GM11168 (cell line): Measurements from ENCODE around the gene ROM1.
"Not testable (repeated sequence)": the region's sequence is repeated elsewhere in the genome, so short reads cannot be mapped to it uniquely, and the experiment has no call there.

ENCODE experiments used
- in situ Hi-C: fragments of 300-500 bp; cut with MboI; formaldehyde crosslinking; loops from one replicate; pipeline ENCODE4 v1.12.0; 2022; ENCODE audit warnings: low sequenced_read_pairs; ENCODE audit not compliant: unreplicated experiment

Gene ROM1

GRCh38 chr11:62647609-62648005 lies 34.5 kb downstream of the ROM1 start:
- in situ Hi-C loops = no loop called here

- in situ Hi-C loops = no loop called here
These were observed 35.3 kb downstream of the ROM1 start for GRCh38 chr11:62648185-62648966.

- in situ Hi-C loops = no loop called here
These were observed 35.9 kb downstream of the ROM1 start for GRCh38 chr11:62648967-62649364.

- in situ Hi-C loops = no loop called here
These were observed 36.4 kb downstream of the ROM1 start for GRCh38 chr11:62649486-62649885.

GRCh38 chr11:62650283-62650682 lies 37.2 kb downstream of the ROM1 start:
- in situ Hi-C loops = not testable (repeated sequence)

GRCh38 chr11:62652161-62653006 lies 39.3 kb downstream of the ROM1 start:
- in situ Hi-C loops = no loop called here

GRCh38 chr11:62654297-62654696 lies 41.2 kb downstream of the ROM1 start:
- in situ Hi-C loops = no loop called here

GRCh38 chr11:62656796-62657429 lies 43.9 kb downstream of the ROM1 start:
- in situ Hi-C loops = no loop called here

- in situ Hi-C loops = no loop called here
These were observed 51.5 kb downstream of the ROM1 start for GRCh38 chr11:62664405-62665074.
